ENCODE data around the gene SERPINF2.
"Not testable (repeated sequence)": the region's sequence is repeated elsewhere in the genome, so short reads cannot be mapped to it uniquely, and the experiment has no call there.

SERPINF2 gene

GRCh38 chr17:1742371-1743087 is at the start of gene SERPINF2:
TSS of gene SERPINF2 (plus strand) at chr17:1742871. CDS start at chr17:1744996, 2,125 bp downstream.
- Histone ChIP-seq H3K9me3 (ENCODE audit: insufficient read depth, low read depth, low read length) (no peaks in the 10 kb centered on the region), H3K4me3 (ENCODE audit: low read length) (no peak within 1 kb of the TSS), H3K36me3 (ENCODE audit: insufficient read depth, low read depth, low read length) (no peaks in the 10 kb centered on the region), H3K9ac (ENCODE audit: low read depth, low read length) (no peak within 1 kb of the TSS), H3K4me1 (ENCODE audit: insufficient read depth, low read length) (no peaks in the 10 kb centered on the region), H3K27me3 (ENCODE audit: insufficient read depth, low read length) (no peaks in the 10 kb centered on the region), H3K27ac (ENCODE audit: low read length) (no peak within 1 kb of the TSS)

- Histone ChIP-seq H3K27me3 (ENCODE audit: insufficient read depth, low read length) (no peaks in the 10 kb centered on the region), H3K9ac (ENCODE audit: low read depth, low read length) (no peak overlapping the region), H3K4me3 (ENCODE audit: low read length) (no peak overlapping the region), H3K36me3 (ENCODE audit: insufficient read depth, low read depth, low read length) (no peaks in the 10 kb centered on the region), H3K9me3 (ENCODE audit: insufficient read depth, low read depth, low read length) (no peaks in the 10 kb centered on the region), H3K4me1 (ENCODE audit: insufficient read depth, low read length) (no peaks in the 10 kb centered on the region), H3K27ac (ENCODE audit: low read length) (no peak overlapping the region)
Measured at GRCh38 chr17:1693339-1693738, 49.3 kb upstream of the SERPINF2 start.

DNA sequence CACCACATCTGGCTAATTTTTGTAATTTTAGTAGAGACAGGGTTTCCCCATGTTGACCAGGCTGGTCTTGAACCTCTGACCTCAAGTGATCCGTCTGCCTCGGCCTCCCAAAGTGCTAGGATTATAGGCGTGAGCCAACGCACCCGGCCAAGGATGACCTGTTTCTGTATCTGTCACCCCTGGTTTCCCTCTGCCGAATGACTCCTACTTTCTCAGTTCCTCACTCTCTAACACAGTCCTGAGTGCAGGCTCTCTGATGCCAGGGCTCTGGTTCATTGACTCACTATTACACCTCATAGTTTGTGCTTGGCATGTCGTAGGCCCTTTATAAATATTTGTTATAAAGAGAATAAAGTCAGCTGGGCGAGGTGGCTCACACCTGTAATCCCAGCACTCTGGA is 47.3 kb upstream of the SERPINF2 start:
- H3K9me3 ChIP-seq (ENCODE audit: insufficient read depth, low read depth, low read length), result no peaks in the 10 kb centered on the region
- H3K4me3 ChIP-seq (ENCODE audit: low read length), result no peak overlapping the region
- H3K27ac ChIP-seq (ENCODE audit: low read length), result no peak overlapping the region
- H3K9ac ChIP-seq (ENCODE audit: low read depth, low read length), result no peak overlapping the region
- H3K36me3 ChIP-seq (ENCODE audit: insufficient read depth, low read depth, low read length), result no peaks in the 10 kb centered on the region
- no peaks in the 10 kb centered on the region for H3K4me1 ChIP-seq (ENCODE audit: insufficient read depth, low read length)
- no peaks in the 10 kb centered on the region for H3K27me3 ChIP-seq (ENCODE audit: insufficient read depth, low read length)

DNA sequence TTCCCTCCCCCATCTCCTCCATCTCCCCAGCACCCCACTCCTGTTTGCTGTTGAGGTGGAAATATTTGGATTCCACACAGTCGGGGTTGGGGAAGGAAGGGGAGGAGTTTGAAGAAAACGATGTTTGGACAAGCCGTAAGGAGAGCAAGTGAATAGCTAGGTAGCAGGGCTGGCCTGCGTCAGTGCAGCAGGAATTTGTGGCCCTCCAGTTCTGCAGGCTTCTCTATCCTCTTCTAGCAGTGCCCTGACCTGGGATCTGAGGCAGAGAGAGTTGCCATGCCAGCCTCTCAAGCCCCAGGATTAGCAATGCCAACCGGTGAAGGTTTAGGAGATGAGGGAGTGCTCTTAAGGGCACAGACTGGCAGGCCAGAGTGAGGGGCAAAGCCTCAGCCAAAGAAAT is 45.0 kb upstream of the SERPINF2 start:
- Histone ChIP-seq H3K9ac (ENCODE audit: low read depth, low read length) (no peak overlapping the region), H3K36me3 (ENCODE audit: insufficient read depth, low read depth, low read length) (no peaks in the 10 kb centered on the region), H3K4me1 (ENCODE audit: insufficient read depth, low read length) (no peaks in the 10 kb centered on the region), H3K9me3 (ENCODE audit: insufficient read depth, low read depth, low read length) (no peaks in the 10 kb centered on the region), H3K27ac (ENCODE audit: low read length) (no peak overlapping the region), H3K27me3 (ENCODE audit: insufficient read depth, low read length) (no peaks in the 10 kb centered on the region), H3K4me3 (ENCODE audit: low read length) (no peak overlapping the region)

DNA sequence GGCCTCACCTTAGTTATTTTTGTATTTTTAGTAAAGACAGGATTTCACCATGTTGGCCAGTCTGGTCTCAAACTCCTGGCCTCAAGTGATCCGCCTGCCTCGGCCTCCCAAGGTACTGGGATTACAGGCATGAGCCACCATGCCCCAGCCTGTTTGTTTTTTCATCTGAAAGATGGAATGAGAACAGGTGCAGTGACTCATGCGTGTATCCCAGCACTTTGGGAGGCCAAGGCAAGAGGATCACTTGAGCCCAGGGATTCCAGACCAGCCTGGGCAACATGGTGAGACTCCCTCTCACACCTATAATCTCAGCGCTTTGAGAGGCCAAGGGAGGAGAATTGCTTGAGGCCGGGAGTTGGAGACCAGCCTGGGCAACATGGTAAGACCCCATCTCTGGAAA is 42.8 kb upstream of the SERPINF2 start:
- H3K9ac ChIP-seq (ENCODE audit: low read depth, low read length); H3K4me3 ChIP-seq (ENCODE audit: low read length); H3K27me3 ChIP-seq (ENCODE audit: insufficient read depth, low read length); H3K36me3 ChIP-seq (ENCODE audit: insufficient read depth, low read depth, low read length); H3K4me1 ChIP-seq (ENCODE audit: insufficient read depth, low read length); H3K9me3 ChIP-seq (ENCODE audit: insufficient read depth, low read depth, low read length); H3K27ac ChIP-seq (ENCODE audit: low read length): not testable (repeated sequence)

DNA sequence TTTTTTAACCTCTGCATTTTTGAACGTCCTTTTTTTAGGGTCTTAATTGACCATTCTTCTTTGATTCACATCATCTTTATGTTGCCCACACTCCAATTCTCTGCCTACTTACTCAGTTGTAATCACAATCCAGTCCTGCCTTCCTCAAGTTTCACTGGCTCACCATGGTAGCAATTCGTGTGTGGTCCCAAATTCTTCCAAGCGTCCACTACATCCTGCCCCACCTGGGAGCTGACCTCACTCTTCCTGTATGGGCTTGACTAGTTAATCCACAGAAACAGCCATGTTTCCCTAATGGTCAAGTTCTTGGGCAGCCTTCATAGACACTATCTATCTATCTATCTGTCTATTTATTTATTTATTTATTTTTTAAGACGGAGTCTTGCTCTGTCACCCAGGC is 39.6 kb upstream of the SERPINF2 start:
- Histone ChIP-seq H3K27ac (ENCODE audit: low read length) (no peak overlapping the region), H3K4me1 (ENCODE audit: insufficient read depth, low read length) (no peaks in the 10 kb centered on the region), H3K27me3 (ENCODE audit: insufficient read depth, low read length) (no peaks in the 10 kb centered on the region)

DNA sequence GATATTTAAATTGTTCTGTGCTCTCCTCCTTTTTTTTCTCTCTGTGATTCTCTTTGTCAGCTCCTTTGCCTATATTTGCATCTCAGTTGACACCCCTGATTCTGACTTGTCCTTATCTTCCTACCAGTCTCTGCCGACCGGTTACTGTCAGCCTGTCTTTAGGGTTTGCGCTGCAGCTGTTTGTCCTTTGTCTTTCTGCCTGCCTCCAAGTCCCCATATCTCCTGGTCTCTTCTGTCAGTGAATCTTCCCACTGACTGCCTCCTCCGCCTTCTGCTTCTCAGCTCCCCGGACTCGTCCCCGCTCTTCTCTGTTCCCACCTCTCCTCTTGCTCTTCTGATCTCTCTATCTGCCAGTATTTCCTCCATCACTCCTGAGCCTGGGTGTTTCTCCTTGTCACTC is 37.7 kb upstream of the SERPINF2 start:
- no peak overlapping the region for H3K27ac ChIP-seq (ENCODE audit: low read length)
- H3K9ac ChIP-seq (ENCODE audit: low read depth, low read length), result no peak overlapping the region
- no peak overlapping the region for H3K4me3 ChIP-seq (ENCODE audit: low read length)
- peaks cover 6% of the 10 kb centered on the region; the same call in 1 of the 2 replicates for H3K27me3 ChIP-seq (ENCODE audit: insufficient read depth, low read length)
- H3K9me3 ChIP-seq (ENCODE audit: insufficient read depth, low read depth, low read length), result no peaks in the 10 kb centered on the region
- no peaks in the 10 kb centered on the region for H3K4me1 ChIP-seq (ENCODE audit: insufficient read depth, low read length)
- H3K36me3 ChIP-seq (ENCODE audit: insufficient read depth, low read depth, low read length), result no peaks in the 10 kb centered on the region

More for the DNA sequence above, 39.6 kb upstream of the SERPINF2 start:
- Histone ChIP-seq H3K9me3 (ENCODE audit: insufficient read depth, low read depth, low read length) (no peaks in the 10 kb centered on the region), H3K9ac (ENCODE audit: low read depth, low read length) (no peak overlapping the region), H3K4me3 (ENCODE audit: low read length) (no peak overlapping the region), H3K36me3 (ENCODE audit: insufficient read depth, low read depth, low read length) (no peaks in the 10 kb centered on the region)

GRCh38 chr17:1707107-1707506 is 35.6 kb upstream of the SERPINF2 start:
- Histone ChIP-seq H3K27me3 (ENCODE audit: insufficient read depth, low read length) (peaks cover 17% of the 10 kb centered on the region; the same call in 1 of the 2 replicates), H3K9me3 (ENCODE audit: insufficient read depth, low read depth, low read length) (no peaks in the 10 kb centered on the region), H3K4me3 (ENCODE audit: low read length) (no peak overlapping the region), H3K27ac (ENCODE audit: low read length) (no peak overlapping the region), H3K4me1 (ENCODE audit: insufficient read depth, low read length) (peaks cover 4% of the 10 kb centered on the region; the same call in 1 of the 2 replicates), H3K36me3 (ENCODE audit: insufficient read depth, low read depth, low read length) (peaks cover 4% of the 10 kb centered on the region), H3K9ac (ENCODE audit: low read depth, low read length) (no peak overlapping the region)

DNA sequence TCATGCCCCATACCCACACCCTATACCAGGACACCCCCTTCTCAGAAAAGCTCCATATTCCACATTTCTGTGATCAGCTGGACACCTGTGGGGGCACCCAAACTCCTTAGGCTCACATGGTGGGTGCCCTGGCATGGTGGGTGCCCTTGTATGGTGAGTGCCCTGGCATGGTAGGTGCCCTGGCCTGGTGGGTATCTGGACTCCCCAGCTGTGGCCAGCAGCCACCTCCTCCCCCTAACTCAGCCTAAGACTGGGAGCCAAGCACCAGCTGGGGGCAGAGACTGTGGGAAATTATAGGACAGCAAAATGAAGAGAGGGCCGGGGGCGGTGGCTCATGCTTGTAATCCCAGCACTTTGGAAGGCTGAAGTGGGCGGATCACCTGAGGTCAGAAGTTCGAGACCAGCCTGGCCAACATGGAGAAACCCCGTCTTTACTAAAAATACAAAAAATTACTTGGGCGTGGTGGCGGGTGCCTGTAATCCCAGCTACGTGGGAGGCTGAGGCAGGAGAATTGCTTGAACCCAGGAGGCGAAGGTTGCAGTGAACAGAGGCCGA is 33.8 kb upstream of the SERPINF2 start:
- Histone ChIP-seq H3K4me1 (ENCODE audit: insufficient read depth, low read length) (peaks cover 11% of the 10 kb centered on the region), H3K27me3 (ENCODE audit: insufficient read depth, low read length) (peaks cover 17% of the 10 kb centered on the region; the same call in 1 of the 2 replicates), H3K36me3 (ENCODE audit: insufficient read depth, low read depth, low read length) (peaks cover 16% of the 10 kb centered on the region)
- H3K27ac ChIP-seq (ENCODE audit: low read length); H3K9ac ChIP-seq (ENCODE audit: low read depth, low read length); H3K4me3 ChIP-seq (ENCODE audit: low read length); H3K9me3 ChIP-seq (ENCODE audit: insufficient read depth, low read depth, low read length): not testable (repeated sequence)

DNA sequence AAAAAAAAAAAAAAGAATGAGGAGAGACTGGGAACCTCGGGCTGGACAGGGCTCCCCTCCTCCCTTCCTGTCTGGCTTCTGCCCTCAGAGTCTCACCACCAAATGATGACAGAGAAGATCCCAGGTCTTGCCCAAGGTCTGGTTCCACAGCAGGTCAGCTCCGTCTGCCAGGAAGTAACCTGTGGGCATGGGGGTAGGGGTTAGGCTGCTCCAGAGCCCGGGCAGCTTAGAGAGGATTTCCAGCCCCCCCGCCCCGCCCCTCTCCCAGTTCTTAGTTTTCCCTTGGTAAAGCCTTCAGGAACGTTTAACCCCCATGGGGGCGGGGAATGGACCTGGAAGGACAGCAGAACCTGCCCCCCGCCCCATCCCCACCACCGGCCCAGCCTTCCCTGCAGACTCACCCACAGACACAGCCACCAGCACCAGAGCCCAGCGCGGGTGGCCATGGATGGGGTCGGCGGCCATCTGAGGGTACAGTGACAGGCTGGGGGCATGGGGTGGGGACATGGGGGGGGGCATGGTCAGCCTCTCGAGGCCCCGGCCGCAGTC is 33.2 kb upstream of the SERPINF2 start:
- H3K9ac ChIP-seq (ENCODE audit: low read depth, low read length), result no peak overlapping the region
- H3K4me3 ChIP-seq (ENCODE audit: low read length), result peak overlapping the region; percentile 75; the same call in 1 of the 2 replicates
- H3K36me3 ChIP-seq (ENCODE audit: insufficient read depth, low read depth, low read length), result peaks cover 16% of the 10 kb centered on the region
- no peaks in the 10 kb centered on the region for H3K9me3 ChIP-seq (ENCODE audit: insufficient read depth, low read depth, low read length)
- no peak overlapping the region for H3K27ac ChIP-seq (ENCODE audit: low read length)
- peaks cover 15% of the 10 kb centered on the region for H3K4me1 ChIP-seq (ENCODE audit: insufficient read depth, low read length)
- H3K27me3 ChIP-seq (ENCODE audit: insufficient read depth, low read length), result peaks cover 17% of the 10 kb centered on the region; the same call in 1 of the 2 replicates

GRCh38 chr17:1709971-1710806 is 32.5 kb upstream of the SERPINF2 start, which contains the start of gene TLCD2:
TSS of gene TLCD2 (minus strand) at chr17:1710377. CDS start at chr17:1710242, 135 bp downstream.
- Histone ChIP-seq H3K27me3 (ENCODE audit: insufficient read depth, low read length) (peaks cover 17% of the 10 kb centered on the region; the same call in 1 of the 2 replicates), H3K9me3 (ENCODE audit: insufficient read depth, low read depth, low read length) (no peaks in the 10 kb centered on the region), H3K4me1 (ENCODE audit: insufficient read depth, low read length) (peaks cover 18% of the 10 kb centered on the region), H3K9ac (ENCODE audit: low read depth, low read length) (peak within 1 kb of the TSS; percentile 11; the same call in 1 of the 2 replicates), H3K4me3 (ENCODE audit: low read length) (peak within 1 kb of the TSS; percentile 75), H3K36me3 (ENCODE audit: insufficient read depth, low read depth, low read length) (peaks cover 16% of the 10 kb centered on the region), H3K27ac (ENCODE audit: low read length) (no peak within 1 kb of the TSS)

Measured in iPS-20b (cell line).